GM12872 (cell line): ENCODE results near the gene SBK2.

Experiments
- CTCF ChIP-seq: IDR thresholded peaks from 3 replicates; pipeline ENCODE4 v1.5.1; 2011; ENCODE audit warnings: low read depth, mild to moderate bottlenecking, low read length, moderate library complexity; ENCODE audit not compliant: insufficient read depth

The SBK2 gene

GRCh38 chr19:55542292-55542855 is 5.4 kb upstream of the SBK2 start:
- TF ChIP-seq CTCF: no peak

GRCh38 chr19:55541091-55541490 is 4.2 kb upstream of the SBK2 start:
- no peak for TF ChIP-seq CTCF

DNA sequence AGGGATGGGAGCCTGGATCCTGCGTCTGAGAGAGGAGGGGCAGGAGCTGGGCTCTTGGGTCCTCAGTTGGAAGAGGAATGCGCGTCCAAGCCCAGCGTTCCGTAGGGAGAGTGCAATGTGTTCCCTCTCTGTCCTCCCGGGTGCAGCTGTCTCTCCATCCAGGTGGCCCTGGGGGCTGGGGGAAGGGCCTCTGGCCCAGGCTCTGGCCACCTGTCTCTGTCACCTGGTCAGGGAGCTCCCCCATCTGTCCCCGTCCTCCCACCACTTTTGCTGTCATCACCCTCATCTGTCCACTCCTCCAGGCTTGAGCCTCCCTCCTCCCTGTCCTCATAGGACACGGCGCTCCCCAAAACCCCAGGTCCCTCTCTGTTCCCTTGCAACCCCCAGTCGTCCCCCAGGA is 3.7 kb upstream of the SBK2 start:
- no peak for TF ChIP-seq CTCF

DNA sequence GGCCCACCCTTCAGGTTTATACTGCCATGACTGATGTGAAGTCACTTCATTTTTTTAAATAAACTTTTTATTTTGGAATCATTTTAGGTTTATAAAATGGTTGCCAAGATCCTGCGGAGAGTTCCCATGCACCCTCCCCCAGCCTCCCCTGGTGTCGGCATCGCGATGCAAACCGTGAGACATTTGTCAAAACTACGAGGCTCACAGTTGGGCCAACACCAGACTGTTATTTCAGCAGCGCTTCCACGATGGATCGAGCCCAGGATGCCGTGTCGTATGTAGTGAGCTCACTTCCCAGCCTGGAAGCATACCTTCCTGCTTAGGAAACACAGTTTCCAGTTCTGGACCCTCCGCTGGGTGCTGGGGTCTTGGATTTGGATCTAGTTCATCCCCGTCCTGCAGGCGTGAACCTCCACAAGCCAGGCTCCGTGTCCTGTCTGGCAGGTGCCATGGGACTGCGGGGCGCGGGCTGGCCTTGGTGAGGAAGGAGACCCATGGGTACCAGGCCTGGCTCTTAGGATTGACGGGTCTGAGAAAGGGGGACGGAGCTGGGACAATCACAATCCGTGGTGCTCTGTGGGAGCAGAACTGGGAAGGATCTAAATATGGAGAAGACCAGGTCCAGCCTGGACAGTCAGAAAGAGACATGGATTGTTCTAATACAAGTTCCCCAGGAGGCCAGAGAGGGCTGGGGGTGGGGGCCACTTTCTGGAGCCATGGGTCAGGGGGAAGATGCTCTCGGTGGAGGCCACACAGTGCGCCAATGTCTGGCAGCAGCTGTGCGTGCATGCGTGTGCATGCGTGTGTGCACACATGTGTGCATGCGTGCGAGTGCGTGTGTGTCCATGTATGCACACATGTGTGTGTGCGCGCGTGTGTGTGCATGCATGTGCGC is 2.4 kb upstream of the SBK2 start:
- TF ChIP-seq CTCF: no peak

GRCh38 chr19:55538132-55538531 is 1.2 kb upstream of the SBK2 start:
- TF ChIP-seq CTCF: no peak

GRCh38 chr19:55537741-55538111 is 793 bp upstream of the SBK2 start:
- no peak for TF ChIP-seq CTCF

GRCh38 chr19:55536366-55536765 is 567 bp downstream of the SBK2 start:
- no peak for TF ChIP-seq CTCF
